HEK293 (cell line): Measurements from ENCODE around the gene CATSPERD.

Source experiments
- EGR2 ChIP-seq: fragments of 450-650 bp; formaldehyde crosslinking; IDR thresholded peaks from 2 replicates; pipeline ENCODE4 v1.5.1; 2016; ENCODE audit warnings: low read depth, missing biosample characterization, missing genetic modification characterization
- HIC1 ChIP-seq: fragments of 450-650 bp; formaldehyde crosslinking; IDR thresholded peaks from 2 replicates; pipeline ENCODE4 v1.5.1; 2016; ENCODE audit warnings: missing biosample characterization, missing genetic modification characterization
- IKZF3 ChIP-seq: fragments of 450-650 bp; IDR thresholded peaks from 2 replicates; pipeline ENCODE4 v1.5.0; 2018; ENCODE audit warnings: missing biosample characterization, mild to moderate bottlenecking, missing genetic modification characterization, moderate library complexity
- KLF1 ChIP-seq: fragments of 450-650 bp; formaldehyde crosslinking; IDR thresholded peaks from 2 replicates; pipeline ENCODE4 v1.5.1; 2016; ENCODE audit warnings: missing biosample characterization, missing genetic modification characterization
- MZF1 ChIP-seq: fragments of 450-650 bp; formaldehyde crosslinking; IDR thresholded peaks from 2 replicates; pipeline ENCODE4 v1.5.1; 2017; ENCODE audit warnings: missing biosample characterization, missing genetic modification characterization, borderline replicate concordance
- PBX3 ChIP-seq: sonication (generic); formaldehyde crosslinking; IDR thresholded peaks from 2 replicates; pipeline ENCODE4 v1.8.1; 2022; ENCODE audit warnings: mild to moderate bottlenecking, moderate library complexity, missing genetic modification reagents
- ZBTB10 ChIP-seq: fragments of 450-650 bp; formaldehyde crosslinking; IDR thresholded peaks from 2 replicates; pipeline ENCODE4 v1.5.1; 2016; ENCODE audit warnings: missing biosample characterization, missing genetic modification characterization
- ZBTB11 ChIP-seq: fragments of 450-650 bp; formaldehyde crosslinking; conservative IDR thresholded peaks from 2 replicates; pipeline ENCODE4 v1.5.1; 2016; ENCODE audit warnings: low read depth, missing biosample characterization, missing genetic modification characterization
- ZBTB17 ChIP-seq: fragments of 450-650 bp; formaldehyde crosslinking; IDR thresholded peaks from 2 replicates; pipeline ENCODE4 v1.5.1; 2016; ENCODE audit warnings: missing biosample characterization, missing genetic modification characterization
- ZBTB6 ChIP-seq: fragments of 450-650 bp; formaldehyde crosslinking; IDR thresholded peaks from 2 replicates; pipeline ENCODE4 v1.5.1; 2017; ENCODE audit warnings: missing biosample characterization, missing genetic modification characterization
- ZNF132 ChIP-seq: fragments of 450-650 bp; formaldehyde crosslinking; IDR thresholded peaks from 2 replicates; pipeline ENCODE4 v1.5.1; 2017; ENCODE audit warnings: missing biosample characterization, missing genetic modification characterization, borderline replicate concordance
- ZNF202 ChIP-seq: fragments of 450-650 bp; formaldehyde crosslinking; IDR thresholded peaks from 2 replicates; pipeline ENCODE4 v1.5.1; 2016; ENCODE audit warnings: missing biosample characterization, missing genetic modification characterization, borderline replicate concordance
- ZNF302 ChIP-seq: fragments of 450-650 bp; formaldehyde crosslinking; IDR thresholded peaks from 2 replicates; pipeline ENCODE4 v1.5.1; 2016; ENCODE audit warnings: missing biosample characterization, missing genetic modification characterization, low read depth
- ZNF311 ChIP-seq: fragments of 450-650 bp; formaldehyde crosslinking; IDR thresholded peaks from 2 replicates; pipeline ENCODE4 v1.5.1; 2017; ENCODE audit warnings: missing biosample characterization, missing genetic modification characterization, borderline replicate concordance
- ZNF341 ChIP-seq: fragments of 450-650 bp; formaldehyde crosslinking; IDR thresholded peaks from 2 replicates; pipeline ENCODE4; 2016; ENCODE audit warnings: low read depth, missing biosample characterization, missing genetic modification characterization
- ZNF449 ChIP-seq: fragments of 450-650 bp; formaldehyde crosslinking; IDR thresholded peaks from 2 replicates; pipeline ENCODE4 v1.5.1; 2017; ENCODE audit warnings: missing biosample characterization, mild to moderate bottlenecking, missing genetic modification characterization, moderate library complexity
- ZNF510 ChIP-seq: fragments of 450-650 bp; formaldehyde crosslinking; IDR thresholded peaks from 2 replicates; pipeline ENCODE4 v1.5.1; 2018; ENCODE audit warnings: mild to moderate bottlenecking, missing genetic modification characterization, missing biosample characterization; ENCODE audit not compliant: insufficient replicate concordance
- ZNF561 ChIP-seq: fragments of 450-650 bp; IDR thresholded peaks from 2 replicates; pipeline ENCODE4 v1.5.1; 2018; ENCODE audit warnings: missing biosample characterization, missing genetic modification characterization, borderline replicate concordance
- ZNF623 ChIP-seq: fragments of 450-650 bp; formaldehyde crosslinking; IDR thresholded peaks from 2 replicates; pipeline ENCODE4 v1.5.1; 2016; ENCODE audit warnings: missing biosample characterization, missing genetic modification characterization
- ZNF670 ChIP-seq: fragments of 450-650 bp; formaldehyde crosslinking; IDR thresholded peaks from 2 replicates; pipeline ENCODE4 v1.5.1; 2016; ENCODE audit warnings: missing biosample characterization, missing genetic modification characterization, low read depth
- ZNF692 ChIP-seq: fragments of 450-650 bp; formaldehyde crosslinking; IDR thresholded peaks from 2 replicates; pipeline ENCODE4 v1.5.1; 2016; ENCODE audit warnings: missing biosample characterization, missing genetic modification characterization

CATSPERD gene

GRCh38 chr19:5696196-5697021 lies 24.0 kb upstream of the CATSPERD start (continued):
- TF ChIP-seq ZBTB11 (tag by site-specific recombination) (no peak), ZNF510 (tag by site-specific recombination) (no peak), ZNF311 (no peak), ZBTB17 (tag by site-specific recombination) (no peak), ZNF692 (tag by site-specific recombination) (no peak), EGR2 (tag by site-specific recombination) (no peak), ZNF561 (tag by site-specific recombination) (no peak), KLF1 (tag by site-specific recombination) (peak; percentile 44; the same call in 1 of the 2 replicates), ZBTB10 (peak; percentile 32; the same call in 1 of the 2 replicates), ZNF623 (tag by site-specific recombination) (no peak), ZNF202 (tag by site-specific recombination) (no peak), ZNF670 (no peak), HIC1 (tag by site-specific recombination) (0 out of 2 replicates have a peak, but pooled peaks have one; percentile 65), ZBTB6 (tag by site-specific recombination) (peak; percentile 60), ZNF341 (0 out of 2 replicates have a peak, but pooled peaks have one; percentile 4), PBX3 (0 out of 2 replicates have a peak, but pooled peaks have one; percentile 79), ZNF449 (tag by site-specific recombination) (no peak), ZNF132 (no peak), ZNF302 (no peak), IKZF3 (tag by site-specific recombination) (peak; percentile 12; the same call in 1 of the 2 replicates), MZF1 (no peak)
